B cell (primary cell): ENCODE data around the gene GAL. TPM values are rescaled to one million over a fixed set of nuclear protein-coding genes. Genes with fewer than 3 reads are reported as not detected.

Experiments used
- ATAC-seq: fragments of 200-7000 bp; cut with Tn5 transposase; one replicate; pipeline ENCODE4 v1.10.0; 2021; ENCODE audit warnings: low read depth, mild to moderate bottlenecking, moderate number of reproducible peaks, moderate library complexity
- CTCF ChIA-PET: fragments of 350-600 bp; sonication (Branson Sonifier 250); formaldehyde crosslinking; loops from one replicate; lab custom pipeline; 2021; ENCODE audit warnings: antibody characterized with exemption, inconsistent platforms; lab: Charles Lee
- POLR2A ChIA-PET: fragments of 350-600 bp; sonication (Branson Sonifier 250); formaldehyde crosslinking; loops from one replicate; lab custom pipeline; 2021; ENCODE audit warnings: antibody characterized with exemption; lab: Charles Lee
- DNase-seq: peaks from one replicate; pipeline ENCODE4 v3.0.0; 2013
- H2AFZ ChIP-seq: 2 replicates; pipeline ENCODE4 v1.6.1; 2012; ENCODE audit warnings: mild to moderate bottlenecking, low read depth, low read length; ENCODE audit not compliant: insufficient read depth, poor library complexity, severe bottlenecking
- H3K27ac ChIP-seq, 2 donors: 1 replicate in 1 of 2; 2 replicates in 1 of 2; pipeline ENCODE4 v1.5.1; 2012 to 2013; ENCODE audit warnings: low read length in 2 of 2, mild to moderate bottlenecking in 2 of 2, moderate library complexity in 1 of 2
- H3K27me3 ChIP-seq, 4 experiments: fragments of 200-600 bp in 1 of 4; sonication (generic) in 1 of 4; replicated peaks in 1 of 4; 1 replicate in 2 of 4; 2 replicates in 2 of 4; pipeline versions ENCODE4 v1.6.1 to v1.7.0; 2013 to 2016; ENCODE audit warnings: low read length in 3 of 4, mild to moderate bottlenecking in 2 of 4, mixed read lengths in 1 of 4, moderate library complexity in 1 of 4; ENCODE audit not compliant: insufficient read depth in 4 of 4, control insufficient read depth in 3 of 4; ENCODE audit errors: control extremely low read depth in 1 of 4
- H3K36me3 ChIP-seq, 2 experiments: replicated peaks in 1 of 2; 1 replicate in 1 of 2; 2 replicates in 1 of 2; pipeline versions ENCODE4 v1.6.1 to v1.7.1; 2013; ENCODE audit warnings: low read length in 1 of 2; ENCODE audit not compliant: insufficient read depth in 2 of 2, control insufficient read depth in 1 of 2; ENCODE audit errors: control extremely low read depth in 1 of 2, extremely low read depth in 1 of 2
- H3K4me1 ChIP-seq, 2 donors: fragments of 200-600 bp in 1 of 2; sonication (generic) in 1 of 2; 1 replicate in 1 of 2; 2 replicates in 1 of 2; pipeline versions ENCODE4 v1.5.1 to v1.6.1; 2013 to 2017; ENCODE audit warnings: low read length in 2 of 2; ENCODE audit not compliant: control insufficient read depth in 2 of 2, insufficient read depth in 2 of 2
- H3K4me2 ChIP-seq: replicated peaks from 2 replicates; pipeline ENCODE3; 2012; ENCODE audit warnings: mild to moderate bottlenecking, low read depth, low read length; ENCODE audit not compliant: poor library complexity, severe bottlenecking
- H3K4me3 ChIP-seq, 5 experiments: fragments of 200-600 bp in 1 of 5; sonication (generic) in 1 of 5; 1 replicate in 3 of 5; 2 replicates in 2 of 5; pipeline versions ENCODE4 v1.5.1 to v1.7.0; 2011 to 2016; ENCODE audit warnings: low read length in 4 of 5, mild to moderate bottlenecking in 4 of 5, low read depth in 2 of 5, control low read depth in 1 of 5, moderate library complexity in 1 of 5; ENCODE audit not compliant: insufficient read depth in 1 of 5; ENCODE audit errors: control extremely low read depth in 1 of 5, extremely low read depth in 1 of 5
- H3K79me2 ChIP-seq: fragments of 200-600 bp; sonication (generic); one replicate; pipeline ENCODE4 v1.6.0; 2016; ENCODE audit warnings: low read length; ENCODE audit not compliant: control insufficient read depth, insufficient read depth
- H3K9ac ChIP-seq: fragments of 200-600 bp; sonication (generic); 2 replicates; pipeline ENCODE4 v1.6.1; 2017; ENCODE audit warnings: mild to moderate bottlenecking, low read length, moderate library complexity
- H3K9me3 ChIP-seq, 3 donors: one replicate each; pipeline versions ENCODE4 v1.6.1 to v1.7.1; 2013; ENCODE audit warnings: low read length in 2 of 3; ENCODE audit not compliant: control insufficient read depth in 2 of 3, insufficient read depth in 1 of 3; ENCODE audit errors: control extremely low read depth in 1 of 3
- H4K20me1 ChIP-seq: 2 replicates; pipeline ENCODE4 v1.6.0; 2012; ENCODE audit warnings: mild to moderate bottlenecking, low read length; ENCODE audit not compliant: insufficient read depth, control insufficient read depth, poor library complexity, severe bottlenecking
- H3K27ac Mint-ChIP-seq: one replicate; pipeline ENCODE4 v1.8.0; 2021; ENCODE audit warnings: mixed read lengths
- H3K27me3 Mint-ChIP-seq: one replicate; pipeline ENCODE4 v1.8.0; 2021; ENCODE audit warnings: mixed read lengths
- H3K4me1 Mint-ChIP-seq: one replicate; pipeline ENCODE4 v1.8.0; 2021; ENCODE audit warnings: mixed read lengths
- H3K4me3 Mint-ChIP-seq: one replicate; pipeline ENCODE4 v1.8.0; 2021; ENCODE audit warnings: mixed read lengths
- H3K9me3 Mint-ChIP-seq: one replicate; pipeline ENCODE4 v1.8.0; 2022; ENCODE audit warnings: mixed read lengths; ENCODE audit not compliant: insufficient read depth
- EZH2 ChIP-seq: IDR thresholded peaks from 2 replicates; pipeline ENCODE4 v1.6.1; 2012; ENCODE audit warnings: borderline replicate concordance, low read depth, mild to moderate bottlenecking, moderate library complexity, low read length; ENCODE audit not compliant: insufficient read depth, poor library complexity, severe bottlenecking
- WGBS: methylation state at CpG from one replicate; pipeline ENCODE4 v1.1.5; 2013; ENCODE audit warnings: missing lambda C conversion rate; ENCODE audit not compliant: insufficient coverage; 5-methylcytosine and 5-hydroxymethylcytosine counted together
- intact Hi-C: fragments of 100-400 bp; cut with micrococcal nuclease; formaldehyde crosslinking; loops from one replicate; pipeline ENCODE4 v1.10.0; 2022
- polyA plus RNA-seq: library from polyadenylated mRNA; depleted of rRNA; stranded (reverse); fragments of >200 nt; gene quantifications from 2 replicates; pipeline ENCODE4 v1.2.3, GENCODE V29; 2012
- total RNA-seq, 2 donors: library from RNA; stranded (reverse); fragments of 120-200 nt in 1 of 2; gene quantifications; 1 replicate in 1 of 2; 2 replicates in 1 of 2; pipeline versions ENCODE4 v1.2.3 to v1.2.4, GENCODE V29; 2013 to 2022
- TF ChIP-seq, protein P1 (sequence below): fragments of 200-600 bp; IDR thresholded peaks from one replicate; pipeline ENCODE4 v1.8.0; 2022; ENCODE audit warnings: antibody characterized with exemption, mild to moderate bottlenecking

GAL gene
- total and polyA plus RNA-seq, 2 donors (not counting 1 experiment from before 2014, with no cell fraction given): not detected

GRCh38 chr11:68655406-68655805, 28.9 kb upstream of the GAL start:
- Mint-ChIP-seq H3K27me3 (peaks cover 22% of the 10 kb centered on the region), H3K4me1 (peaks cover 3% of the 10 kb centered on the region), H3K4me3 (no peak overlapping the region), H3K9me3 (no peaks in the 10 kb centered on the region), H3K27ac (no peak overlapping the region)
- intact Hi-C loops: no loop called here
- no peak overlapping the region for H3K4me2 ChIP-seq
- no peaks in the 10 kb centered on the region for H3K79me2 ChIP-seq
- H3K9ac ChIP-seq: no peak overlapping the region
- H4K20me1 ChIP-seq: no peaks in the 10 kb centered on the region
- H3K36me3 ChIP-seq: no peaks in the 10 kb centered on the region
- ChIA-PET POLR2A (no interaction called here), CTCF (no interaction called here)
- H2AFZ ChIP-seq: no peak overlapping the region
- peaks cover 0 to 6% (median 0%) of the 10 kb centered on the region in 4 experiments for H3K27me3 ChIP-seq
- peaks cover 0 to 18% (median 0%) of the 10 kb centered on the region in 3 donors for H3K9me3 ChIP-seq
- TF ChIP-seq, protein P1, sequence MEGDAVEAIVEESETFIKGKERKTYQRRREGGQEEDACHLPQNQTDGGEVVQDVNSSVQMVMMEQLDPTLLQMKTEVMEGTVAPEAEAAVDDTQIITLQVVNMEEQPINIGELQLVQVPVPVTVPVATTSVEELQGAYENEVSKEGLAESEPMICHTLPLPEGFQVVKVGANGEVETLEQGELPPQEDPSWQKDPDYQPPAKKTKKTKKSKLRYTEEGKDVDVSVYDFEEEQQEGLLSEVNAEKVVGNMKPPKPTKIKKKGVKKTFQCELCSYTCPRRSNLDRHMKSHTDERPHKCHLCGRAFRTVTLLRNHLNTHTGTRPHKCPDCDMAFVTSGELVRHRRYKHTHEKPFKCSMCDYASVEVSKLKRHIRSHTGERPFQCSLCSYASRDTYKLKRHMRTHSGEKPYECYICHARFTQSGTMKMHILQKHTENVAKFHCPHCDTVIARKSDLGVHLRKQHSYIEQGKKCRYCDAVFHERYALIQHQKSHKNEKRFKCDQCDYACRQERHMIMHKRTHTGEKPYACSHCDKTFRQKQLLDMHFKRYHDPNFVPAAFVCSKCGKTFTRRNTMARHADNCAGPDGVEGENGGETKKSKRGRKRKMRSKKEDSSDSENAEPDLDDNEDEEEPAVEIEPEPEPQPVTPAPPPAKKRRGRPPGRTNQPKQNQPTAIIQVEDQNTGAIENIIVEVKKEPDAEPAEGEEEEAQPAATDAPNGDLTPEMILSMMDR: no peak
- no peak for TF ChIP-seq EZH2
- ATAC-seq: no peak
- DNase-seq: no peak
- no peaks in the 10 kb centered on the region for H3K4me1 ChIP-seq
- WGBS: 59% methylated on average over 3 of the region's 7 CpGs
- H3K4me3 ChIP-seq: no peak overlapping the region
- no peak overlapping the region for H3K27ac ChIP-seq

GRCh38 chr11:68655806-68656205, 28.5 kb upstream of the GAL start:
- 98% methylated on average over 8 of the region's 8 CpGs for WGBS

More at GRCh38 chr11:68655806-68656205, 28.5 kb upstream of the GAL start:
- Mint-ChIP-seq H3K27me3 (peaks cover 22% of the 10 kb centered on the region), H3K4me1 (peaks cover 3% of the 10 kb centered on the region), H3K9me3 (no peaks in the 10 kb centered on the region), H3K27ac (no peak overlapping the region), H3K4me3 (no peak overlapping the region)
- Histone ChIP-seq H3K9me3 (peaks cover 0 to 18% (median 0%) of the 10 kb centered on the region in 3 donors), H4K20me1 (no peaks in the 10 kb centered on the region), H2AFZ (no peak overlapping the region), H3K27me3 (peaks cover 0 to 6% (median 0%) of the 10 kb centered on the region in 4 experiments), H3K36me3 (no peaks in the 10 kb centered on the region), H3K79me2 (no peaks in the 10 kb centered on the region), H3K4me1 (no peaks in the 10 kb centered on the region), H3K27ac (no peak overlapping the region), H3K9ac (no peak overlapping the region), H3K4me2 (no peak overlapping the region), H3K4me3 (no peak overlapping the region)
- intact Hi-C loops: no loop called here
- ChIA-PET POLR2A (no interaction called here), CTCF (no interaction called here)
- no peak for DNase-seq
- TF ChIP-seq, protein P1: no peak
- TF ChIP-seq EZH2: no peak
- no peak for ATAC-seq
